ENCODE data around the gene MEIS1. TPM values are rescaled to one million over a fixed set of nuclear protein-coding genes. Genes with fewer than 3 reads are reported as not detected.

Gene MEIS1
- total and polyA plus RNA-seq, 2 experiments from 2014 or later, result 0.16 to 0.28 TPM

GRCh38 chr2:66496670-66497420, 61.9 kb downstream of the MEIS1 start:
- Histone ChIP-seq H4K20me1 (replicated peaks; ENCODE audit: insufficient read depth) (no peaks in the 10 kb centered on the region), H3F3A (replicated peaks; ENCODE audit: low read depth) (no peaks in the 10 kb centered on the region), H3K9me2 (ENCODE audit: insufficient read depth) (no peaks in the 10 kb centered on the region), H3K4me2 (0 out of 2 replicates have a peak overlapping the region, but pooled peaks have one; percentile 15), H3K79me2 (replicated peaks; ENCODE audit: insufficient read depth) (no peaks in the 10 kb centered on the region), H3K27me3 (ENCODE audit: insufficient read depth) (no peaks in the 10 kb centered on the region; the same call in 1 of the 2 replicates), H3K4me1 (ENCODE audit: insufficient read depth) (peaks cover 28% of the 10 kb centered on the region), H3K4me3 (no peak overlapping the region), H2AFZ (no peak overlapping the region), H3K36me3 (ENCODE audit: insufficient read depth) (no peaks in the 10 kb centered on the region), H3K27ac (ENCODE audit: low read depth) (no peak overlapping the region)
- Mint-ChIP-seq H3K36me3 (ENCODE audit: low read depth) (no peaks in the 10 kb centered on the region), H3K27me3 (ENCODE audit: insufficient read depth, low read depth, poor library complexity) (peaks cover 8% of the 10 kb centered on the region), H3K4me3 (no peak overlapping the region), H3K27ac (no peak overlapping the region), H3K4me1 (peaks cover 33% of the 10 kb centered on the region), H3K9me3 (no peaks in the 10 kb centered on the region)
- DNase-seq (ENCODE audit: low spot score), result no peak
- TF ChIP-seq ZNF331 (CRISPR knock-in tag; IDR thresholded peaks at IDR 0.05; ENCODE audit: low read depth) (no peak), ZNF114 (CRISPR knock-in tag; IDR thresholded peaks at IDR 0.05) (no peak), POLR2AphosphoS5 (IDR thresholded peaks at IDR 0.05; ENCODE audit: low read depth) (no peak), REST (IDR thresholded peaks at IDR 0.05; ENCODE audit: unreplicated experiment) (no peak), CREB1 (CRISPR knock-in tag; IDR thresholded peaks at IDR 0.05; ENCODE audit: low read depth) (no peak), EZH2phosphoT487 (IDR thresholded peaks at IDR 0.05; ENCODE audit: unreplicated experiment) (no peak), ETS1 (IDR thresholded peaks at IDR 0.05) (no peak), CTCF (conservative IDR thresholded peaks at IDR 0.05; ENCODE audit: low read depth in 2 of 2) (no peak), NANOG (IDR thresholded peaks at IDR 0.05; ENCODE audit: borderline replicate concordance) (no peak), ZNF462 (CRISPR knock-in tag; IDR thresholded peaks at IDR 0.05) (no peak), JUNB (IDR thresholded peaks at IDR 0.05; ENCODE audit: unreplicated experiment) (no peak), EZH2 (IDR thresholded peaks at IDR 0.05; ENCODE audit: low read depth, unreplicated experiment) (no peak), STAT1 (IDR thresholded peaks at IDR 0.05; ENCODE audit: unreplicated experiment) (no peak)
- ATAC-seq, result no peak
